OCI-LY7 (cell line): ENCODE results near the gene EFNA5. TPM values are rescaled to one million over a fixed set of nuclear protein-coding genes. Genes with fewer than 3 reads are reported as not detected.
A peak's percentile ranks its signal among the peaks of the same experiment; 100 is the strongest.

Source experiments
- BruUV-seq: library from RNA; stranded (reverse); fragments of 400-500 nt; replicated peaks from 2 replicates; lab custom pipeline; 2021; lab: Mats Ljungman, UMichigan
- CTCF ChIA-PET: fragments of 300-600 bp; sonication (Branson Sonifier 250); formaldehyde crosslinking; loops from one replicate; lab custom pipeline; 2022; ENCODE audit warnings: antibody characterized with exemption; ENCODE audit not compliant: unreplicated experiment; lab: Charles Lee
- POLR2A ChIA-PET: fragments of 300-600 bp; sonication (Branson Sonifier 250); formaldehyde crosslinking; loops from one replicate; lab custom pipeline; 2022; ENCODE audit warnings: antibody characterized with exemption; lab: Charles Lee
- DNase-seq: peaks from one replicate; pipeline ENCODE4 v3.0.0-alpha.2; 2015; ENCODE audit warnings: low spot score
- H2AFZ ChIP-seq: fragments of 200-600 bp; sonication (generic), shearing (Covaris generic); 2 replicates; pipeline ENCODE4 v1.6.1; 2014; ENCODE audit warnings: mild to moderate bottlenecking, antibody characterized with exemption, low read length, moderate library complexity
- H3K27ac ChIP-seq: fragments of 200-600 bp; sonication (generic); 2 replicates; pipeline ENCODE4 v1.5.1; 2014; ENCODE audit warnings: mixed run types, low read depth, mild to moderate bottlenecking, moderate library complexity, low read length, inconsistent platforms; ENCODE audit not compliant: poor library complexity, severe bottlenecking
- H3K36me3 ChIP-seq: fragments of 200-600 bp; sonication (generic); 2 replicates; pipeline ENCODE4 v1.6.1; 2014; ENCODE audit warnings: mild to moderate bottlenecking, antibody characterized with exemption, low read length, moderate library complexity, mixed read lengths; ENCODE audit not compliant: insufficient read depth
- H3K4me1 ChIP-seq: fragments of 200-600 bp; sonication (generic); 2 replicates; pipeline ENCODE4 v1.5.1; 2014; ENCODE audit warnings: mild to moderate bottlenecking, low read length; ENCODE audit not compliant: insufficient read depth, poor library complexity, severe bottlenecking
- H3K4me2 ChIP-seq: fragments of 200-600 bp; sonication (generic); 2 replicates; pipeline ENCODE4 v1.6.1; 2014; ENCODE audit warnings: mild to moderate bottlenecking, low read length
- H3K4me3 ChIP-seq: fragments of 200-600 bp; sonication (generic); 2 replicates; pipeline ENCODE4 v1.5.1; 2014; ENCODE audit warnings: mild to moderate bottlenecking, low read depth, low read length; ENCODE audit not compliant: poor library complexity, severe bottlenecking
- H3K79me2 ChIP-seq: fragments of 200-600 bp; sonication (generic); 2 replicates; pipeline ENCODE4 v1.6.1; 2016; ENCODE audit warnings: low read depth, mild to moderate bottlenecking, low read length, moderate library complexity, mixed read lengths; ENCODE audit not compliant: insufficient read depth
- H3K9me2 ChIP-seq: fragments of 200-600 bp; sonication (generic); 2 replicates; pipeline ENCODE4 v1.6.1; 2016; ENCODE audit warnings: mild to moderate bottlenecking, low read length, mixed read lengths; ENCODE audit not compliant: insufficient read depth
- H3K9me3 ChIP-seq: fragments of 200-600 bp; sonication (generic); 2 replicates; pipeline ENCODE4 v1.6.1; 2014; ENCODE audit warnings: mild to moderate bottlenecking, mixed run types, low read length, mixed read lengths
- H4K20me1 ChIP-seq: fragments of 200-600 bp; sonication (generic); 2 replicates; pipeline ENCODE4 v1.6.1; 2014; ENCODE audit warnings: mild to moderate bottlenecking, antibody characterized with exemption, low read length, moderate library complexity, mixed read lengths; ENCODE audit not compliant: insufficient read depth
- CTCF ChIP-seq: fragments of 200-600 bp; sonication (generic); conservative IDR thresholded peaks from 2 replicates; pipeline ENCODE4 v1.5.1; 2014; ENCODE audit warnings: mild to moderate bottlenecking, antibody characterized with exemption, low read length, moderate library complexity, mixed read lengths
- EZH2phosphoT487 ChIP-seq: fragments of 200-600 bp; sonication (generic); IDR thresholded peaks from 2 replicates; pipeline ENCODE4 v1.6.1; 2018; ENCODE audit warnings: low read depth, borderline replicate concordance, mild to moderate bottlenecking, mixed run types, antibody characterized with exemption, low read length, moderate library complexity, mixed read lengths
- intact Hi-C: fragments of 100-400 bp; cut with micrococcal nuclease; formaldehyde crosslinking; loops from one replicate; pipeline ENCODE4 v1.10.0; 2022; ENCODE audit not compliant: unreplicated experiment
- total RNA-seq, 2 experiments: library from RNA; depleted of rRNA in 1 of 2; stranded (reverse); fragments of >200 nt in 1 of 2; shearing (Covaris generic) in 1 of 2; gene quantifications; 2 replicates each; pipeline ENCODE4 v1.2.3, GENCODE V29; 2014 to 2022

Gene EFNA5
- total RNA-seq, 2 experiments from 2014 or later, result 2.1 to 3.1 TPM

- ChIA-PET CTCF (no interaction called here), POLR2A (interaction anchor here (0.8 to 7.2 kb wide), 6 partner anchors 9 to 47 kb away, joined by 3 to 68 read pairs (median 12); no protein-coding TSS in a partner anchor)
- no TSS peak for BruUV-seq
- H3K9me2 ChIP-seq, result no peaks in the 10 kb centered on the region
- peaks cover 78% of the 10 kb centered on the region for H3K4me1 ChIP-seq
- H3K4me2 ChIP-seq, result no peak overlapping the region; the same call in 1 of the 2 replicates
- H2AFZ ChIP-seq, result peak overlapping the region; percentile 17; the same call in 1 of the 2 replicates
- no peaks in the 10 kb centered on the region for H3K36me3 ChIP-seq
- H3K9me3 ChIP-seq, result no peaks in the 10 kb centered on the region
- H3K27ac ChIP-seq, result no peak overlapping the region
- H4K20me1 ChIP-seq, result no peaks in the 10 kb centered on the region
- no peak overlapping the region for H3K4me3 ChIP-seq
- DNase-seq, result no peak
- intact Hi-C loops, result no loop called here
- TF ChIP-seq CTCF (no peak), EZH2phosphoT487 (no peak)
- H3K79me2 ChIP-seq, result no peaks in the 10 kb centered on the region
Measured at GRCh38 chr5:107466233-107466769, 204.4 kb downstream of the EFNA5 start.

- Histone ChIP-seq H3K9me2 (no peaks in the 10 kb centered on the region), H3K4me2 (peak overlapping the region; percentile 82), H3K27ac (peak overlapping the region; percentile 84), H3K36me3 (no peaks in the 10 kb centered on the region), H2AFZ (peak overlapping the region; percentile 74), H4K20me1 (no peaks in the 10 kb centered on the region), H3K79me2 (no peaks in the 10 kb centered on the region), H3K9me3 (no peaks in the 10 kb centered on the region), H3K4me3 (peak overlapping the region; percentile 52), H3K4me1 (peaks cover 87% of the 10 kb centered on the region)
- BruUV-seq, result no TSS peak
- CTCF ChIA-PET, result interaction anchor here (0.6 to 1.8 kb wide), 6 partner anchors 9 to 73 kb away, joined by 3 to 5 read pairs (median 4); no protein-coding TSS in a partner anchor
- no peak for TF ChIP-seq CTCF
- TF ChIP-seq EZH2phosphoT487, result no peak
- intact Hi-C loops, result loop anchor here (1.0 to 5.0 kb wide), 3 partner anchors 48 to 207 kb away; partner anchors contain the start of gene EFNA5
- POLR2A ChIA-PET, result interaction anchor here (0.6 to 7.2 kb wide), 22 partner anchors 8 to 107 kb away, joined by 3 to 68 read pairs (median 4); no protein-coding TSS in a partner anchor
- peak; percentile 91 for DNase-seq
Measured at GRCh38 chr5:107464876-107465275, 205.9 kb downstream of the EFNA5 start.

GRCh38 chr5:107464416-107464815 lies 206.3 kb downstream of the EFNA5 start:
- TF ChIP-seq EZH2phosphoT487, result no peak
- no peak for TF ChIP-seq CTCF
- H3K9me2 ChIP-seq, result no peaks in the 10 kb centered on the region
- peak overlapping the region; percentile 84 for H3K27ac ChIP-seq
- no peaks in the 10 kb centered on the region for H3K9me3 ChIP-seq
- peaks cover 83% of the 10 kb centered on the region for H3K4me1 ChIP-seq
- intact Hi-C loops, result loop anchor here (2.0 to 5.0 kb wide), 2 partner anchors 76 to 208 kb away; partner anchors contain the start of gene EFNA5
- no peaks in the 10 kb centered on the region for H3K79me2 ChIP-seq
- DNase-seq, result peak; percentile 70
- BruUV-seq, result TSS peak; percentile 69
- ChIA-PET CTCF (interaction anchor here (0.6 to 1.8 kb wide), 6 partner anchors 8 to 73 kb away, joined by 3 to 5 read pairs (median 4); no protein-coding TSS in a partner anchor), POLR2A (interaction anchor here (0.8 to 7.2 kb wide), 21 partner anchors 9 to 118 kb away, joined by 3 to 68 read pairs (median 4); no protein-coding TSS in a partner anchor)
- peak overlapping the region; percentile 52 for H3K4me3 ChIP-seq
- H2AFZ ChIP-seq, result peak overlapping the region; percentile 74
- no peaks in the 10 kb centered on the region for H3K36me3 ChIP-seq
- H3K4me2 ChIP-seq, result peak overlapping the region; percentile 82
- H4K20me1 ChIP-seq, result no peaks in the 10 kb centered on the region
